ENCODE results near the gene GIPC3. TPM values are rescaled to one million over a fixed set of nuclear protein-coding genes. Genes with fewer than 3 reads are reported as not detected.

Gene GIPC3
- total RNA-seq, 2 donors from 2014 or later, result 0.93 to 1.5 TPM

GRCh38 chr19:3612901-3613741 lies 27.8 kb downstream of the GIPC3 start:
- TF ChIP-seq CTCF (conservative IDR thresholded peaks at IDR 0.05), result no peak
- peaks cover 21% of the 10 kb centered on the region for H3K36me3 Mint-ChIP-seq (ENCODE audit: low read depth)

GRCh38 chr19:3613818-3614661 lies 28.8 kb downstream of the GIPC3 start:
- WGBS, 2 experiments (ENCODE audit: insufficient coverage in 1 of 2, insufficient read length in 1 of 2), result 94 to 95% methylated on average over 26 to 39 of the region's 39 CpGs
- DNase-seq, result no peak

More at GRCh38 chr19:3612901-3613741, 27.8 kb downstream of the GIPC3 start:
- H3K9me3 ChIP-seq (ENCODE audit: control insufficient read depth, low read length), result no peaks in the 10 kb centered on the region
- no peaks in the 10 kb centered on the region for H3K27me3 ChIP-seq (ENCODE audit: control insufficient read depth, insufficient read depth, low read length, poor library complexity, severe bottlenecking)
- Mint-ChIP-seq H3K27me3 (ENCODE audit: insufficient read depth) (no peaks in the 10 kb centered on the region), H3K4me1 (no peaks in the 10 kb centered on the region), H3K9me3 (no peaks in the 10 kb centered on the region), H3K4me3 (no peak overlapping the region), H3K27ac (no peak overlapping the region)
- H3K27ac ChIP-seq (ENCODE audit: low read depth, low read length), result no peak overlapping the region
- no peaks in the 10 kb centered on the region for H3K4me1 ChIP-seq (ENCODE audit: control insufficient read depth, insufficient read depth, low read length)
- 85 to 91% methylated on average over 37 to 79 of the region's 79 CpGs for WGBS, 2 experiments (ENCODE audit: insufficient coverage in 1 of 2, insufficient read length in 1 of 2)
- H3K4me3 ChIP-seq (ENCODE audit: low read length), result no peak overlapping the region
- no peak overlapping the region for H3K9ac ChIP-seq (ENCODE audit: extremely low read depth, low read length, poor library complexity, severe bottlenecking)
- peaks cover 7% of the 10 kb centered on the region for H3K36me3 ChIP-seq (ENCODE audit: control insufficient read depth, insufficient read depth, low read length)
- peak; percentile 89 for DNase-seq

More at GRCh38 chr19:3613818-3614661, 28.8 kb downstream of the GIPC3 start:
- no peak overlapping the region for H3K27ac Mint-ChIP-seq
- no peak overlapping the region for H3K9ac ChIP-seq (ENCODE audit: extremely low read depth, low read length, poor library complexity, severe bottlenecking)
- no peaks in the 10 kb centered on the region for H3K27me3 Mint-ChIP-seq (ENCODE audit: insufficient read depth)
- H3K36me3 Mint-ChIP-seq (ENCODE audit: low read depth), result peaks cover 21% of the 10 kb centered on the region
- H3K4me1 ChIP-seq (ENCODE audit: control insufficient read depth, insufficient read depth, low read length), result no peaks in the 10 kb centered on the region
- H3K27ac ChIP-seq (ENCODE audit: low read depth, low read length), result no peak overlapping the region
- TF ChIP-seq CTCF (conservative IDR thresholded peaks at IDR 0.05), result no peak
- no peaks in the 10 kb centered on the region for H3K9me3 ChIP-seq (ENCODE audit: control insufficient read depth, low read length)
- no peaks in the 10 kb centered on the region for H3K9me3 Mint-ChIP-seq
- peaks cover 11% of the 10 kb centered on the region for H3K36me3 ChIP-seq (ENCODE audit: control insufficient read depth, insufficient read depth, low read length)
- no peak overlapping the region for H3K4me3 ChIP-seq (ENCODE audit: low read length)
- no peak overlapping the region for H3K4me3 Mint-ChIP-seq
- H3K4me1 Mint-ChIP-seq, result no peaks in the 10 kb centered on the region
- H3K27me3 ChIP-seq (ENCODE audit: control insufficient read depth, insufficient read depth, low read length, poor library complexity, severe bottlenecking), result no peaks in the 10 kb centered on the region

Measured in endodermal cell (in vitro differentiated cells).